BE2C (cell line): ENCODE measurements around the gene LCN12.

Source experiments
- DNase-seq: peaks from one replicate; pipeline ENCODE4 v3.0.0-alpha.2; 2020
- H3K27me3 ChIP-seq: fragments of 250-450 bp; sonication (Bioruptor Pico); 2 replicates; pipeline ENCODE4 v1.5.1; 2020; ENCODE audit warnings: mild to moderate bottlenecking
- H3K36me3 ChIP-seq: fragments of 250-450 bp; sonication (Bioruptor Pico); 2 replicates; pipeline ENCODE4 v1.5.1; 2020; ENCODE audit warnings: mild to moderate bottlenecking
- H3K4me1 ChIP-seq: fragments of 250-450 bp; sonication (Bioruptor Pico); 2 replicates; pipeline ENCODE4 v1.5.1; 2020
- H3K4me3 ChIP-seq: 2 replicates; pipeline ENCODE4 v1.5.1; 2011; ENCODE audit warnings: low read depth, low read length
- H3K9me3 ChIP-seq: fragments of 250-450 bp; sonication (Bioruptor Pico); 2 replicates; pipeline ENCODE4 v1.5.1; 2020
- TF ChIP-seq, protein P1 (sequence below): IDR thresholded peaks from 2 replicates; pipeline ENCODE4 v1.5.1; 2012; ENCODE audit warnings: mild to moderate bottlenecking, low read depth, low read length

LCN12 gene

DNA sequence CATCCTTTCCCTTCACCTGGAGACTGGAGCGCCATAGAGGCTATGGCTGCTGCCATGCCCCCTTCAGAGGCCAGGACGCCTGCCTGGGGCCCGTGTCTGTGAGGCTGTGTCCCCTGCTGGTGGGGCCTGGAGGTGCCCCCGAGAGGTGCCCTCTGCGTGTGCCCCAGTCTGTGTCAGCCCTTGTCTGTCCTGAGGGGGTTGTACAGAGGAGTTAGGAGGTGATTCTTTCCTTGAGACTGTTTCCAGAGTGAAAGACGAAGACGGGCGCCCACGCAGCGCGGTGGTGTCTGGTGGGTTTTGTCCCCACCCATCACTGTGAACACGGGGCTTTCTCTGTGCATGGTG lies 41.2 kb upstream of the LCN12 start:
- no peak overlapping the region for H3K4me3 ChIP-seq
- H3K36me3 ChIP-seq, result peaks cover 64% of the 10 kb centered on the region
- H3K27me3 ChIP-seq, result no peaks in the 10 kb centered on the region

DNA sequence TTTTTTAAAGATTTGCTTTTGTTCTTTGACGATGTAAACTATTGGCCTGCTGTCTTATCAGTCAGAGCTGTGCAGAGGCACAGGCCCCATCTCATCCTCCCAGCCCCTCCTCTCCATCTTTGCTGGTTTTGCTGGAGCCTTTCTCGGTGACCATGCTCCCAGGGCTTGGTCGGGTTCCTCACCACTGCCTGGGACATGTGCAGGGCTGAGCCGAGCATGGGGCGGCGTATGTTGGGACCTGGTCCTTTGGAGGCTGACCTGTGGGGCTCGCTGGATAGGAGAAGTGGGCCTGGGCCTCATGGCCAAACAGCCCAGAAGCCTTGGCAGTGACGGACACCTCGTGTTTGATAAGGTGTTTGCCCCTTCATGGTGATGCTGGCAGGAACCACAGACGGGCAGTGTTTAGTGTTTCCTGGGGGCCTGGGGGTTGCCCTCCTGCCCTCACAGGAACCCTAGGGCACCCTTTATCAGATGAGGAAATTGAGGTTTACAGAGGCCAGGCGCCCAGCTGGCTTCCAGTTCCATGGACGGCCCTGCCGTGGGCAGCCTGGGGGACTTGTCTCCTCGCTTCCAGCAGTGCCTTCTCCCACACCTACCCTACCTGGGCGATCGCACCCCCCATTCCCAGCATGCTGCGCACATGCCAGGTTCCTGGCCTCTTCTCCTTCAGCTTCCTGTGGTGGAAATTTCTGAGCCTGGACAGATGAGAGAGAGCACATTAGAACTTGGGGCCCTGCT lies 38.2 kb upstream of the LCN12 start:
- Histone ChIP-seq H3K27me3 (no peaks in the 10 kb centered on the region), H3K36me3 (peaks cover 55% of the 10 kb centered on the region), H3K4me1 (no peaks in the 10 kb centered on the region), H3K9me3 (no peaks in the 10 kb centered on the region), H3K4me3 (no peak overlapping the region)
- TF ChIP-seq, protein P1, sequence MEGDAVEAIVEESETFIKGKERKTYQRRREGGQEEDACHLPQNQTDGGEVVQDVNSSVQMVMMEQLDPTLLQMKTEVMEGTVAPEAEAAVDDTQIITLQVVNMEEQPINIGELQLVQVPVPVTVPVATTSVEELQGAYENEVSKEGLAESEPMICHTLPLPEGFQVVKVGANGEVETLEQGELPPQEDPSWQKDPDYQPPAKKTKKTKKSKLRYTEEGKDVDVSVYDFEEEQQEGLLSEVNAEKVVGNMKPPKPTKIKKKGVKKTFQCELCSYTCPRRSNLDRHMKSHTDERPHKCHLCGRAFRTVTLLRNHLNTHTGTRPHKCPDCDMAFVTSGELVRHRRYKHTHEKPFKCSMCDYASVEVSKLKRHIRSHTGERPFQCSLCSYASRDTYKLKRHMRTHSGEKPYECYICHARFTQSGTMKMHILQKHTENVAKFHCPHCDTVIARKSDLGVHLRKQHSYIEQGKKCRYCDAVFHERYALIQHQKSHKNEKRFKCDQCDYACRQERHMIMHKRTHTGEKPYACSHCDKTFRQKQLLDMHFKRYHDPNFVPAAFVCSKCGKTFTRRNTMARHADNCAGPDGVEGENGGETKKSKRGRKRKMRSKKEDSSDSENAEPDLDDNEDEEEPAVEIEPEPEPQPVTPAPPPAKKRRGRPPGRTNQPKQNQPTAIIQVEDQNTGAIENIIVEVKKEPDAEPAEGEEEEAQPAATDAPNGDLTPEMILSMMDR, result no peak
- no peak for DNase-seq

More for the DNA sequence above, 41.2 kb upstream of the LCN12 start:
- Histone ChIP-seq H3K4me1 (no peaks in the 10 kb centered on the region), H3K9me3 (no peaks in the 10 kb centered on the region)
- no peak for DNase-seq
- TF ChIP-seq, protein P1, result peak; percentile 21; the same call in 1 of the 2 replicates

DNA sequence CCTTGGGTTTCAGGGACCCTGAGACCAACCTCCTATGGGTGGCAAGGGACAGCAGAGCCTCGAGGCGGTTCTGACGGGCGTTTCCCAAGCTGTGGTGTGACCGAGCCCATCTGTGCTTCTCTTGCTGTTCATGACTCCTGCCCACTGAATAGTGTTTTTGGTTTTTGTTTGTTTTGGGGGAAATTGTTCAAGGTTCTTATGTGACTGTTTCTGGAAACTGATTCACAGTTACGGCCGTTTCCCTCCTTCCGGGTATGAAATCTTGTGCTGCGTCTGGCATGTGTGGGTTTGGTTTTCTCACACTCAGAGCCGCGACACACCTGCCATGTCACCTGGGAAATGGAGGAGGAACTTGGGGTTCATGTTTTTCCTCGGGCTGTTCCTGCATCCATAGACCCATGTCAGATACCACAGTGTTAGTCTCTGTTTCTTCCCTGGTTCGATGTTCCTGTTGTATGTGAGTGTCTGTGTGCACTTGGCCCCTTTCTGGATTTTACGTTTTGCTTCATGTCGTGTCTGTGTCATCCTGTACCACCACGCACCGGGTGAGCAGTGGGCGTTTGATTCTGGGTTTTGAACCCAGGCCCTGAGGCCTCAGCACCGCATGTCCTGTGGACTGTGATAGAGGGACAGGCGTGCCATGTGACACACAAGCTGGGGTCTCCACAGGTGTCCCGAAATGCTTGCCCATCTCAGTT lies 36.3 kb upstream of the LCN12 start:
- peaks cover 56% of the 10 kb centered on the region for H3K36me3 ChIP-seq
- no peaks in the 10 kb centered on the region for H3K27me3 ChIP-seq
- H3K9me3 ChIP-seq, result no peaks in the 10 kb centered on the region
- H3K4me1 ChIP-seq, result no peaks in the 10 kb centered on the region
- no peak for DNase-seq
- TF ChIP-seq, protein P1, result no peak
- H3K4me3 ChIP-seq, result no peak overlapping the region

DNA sequence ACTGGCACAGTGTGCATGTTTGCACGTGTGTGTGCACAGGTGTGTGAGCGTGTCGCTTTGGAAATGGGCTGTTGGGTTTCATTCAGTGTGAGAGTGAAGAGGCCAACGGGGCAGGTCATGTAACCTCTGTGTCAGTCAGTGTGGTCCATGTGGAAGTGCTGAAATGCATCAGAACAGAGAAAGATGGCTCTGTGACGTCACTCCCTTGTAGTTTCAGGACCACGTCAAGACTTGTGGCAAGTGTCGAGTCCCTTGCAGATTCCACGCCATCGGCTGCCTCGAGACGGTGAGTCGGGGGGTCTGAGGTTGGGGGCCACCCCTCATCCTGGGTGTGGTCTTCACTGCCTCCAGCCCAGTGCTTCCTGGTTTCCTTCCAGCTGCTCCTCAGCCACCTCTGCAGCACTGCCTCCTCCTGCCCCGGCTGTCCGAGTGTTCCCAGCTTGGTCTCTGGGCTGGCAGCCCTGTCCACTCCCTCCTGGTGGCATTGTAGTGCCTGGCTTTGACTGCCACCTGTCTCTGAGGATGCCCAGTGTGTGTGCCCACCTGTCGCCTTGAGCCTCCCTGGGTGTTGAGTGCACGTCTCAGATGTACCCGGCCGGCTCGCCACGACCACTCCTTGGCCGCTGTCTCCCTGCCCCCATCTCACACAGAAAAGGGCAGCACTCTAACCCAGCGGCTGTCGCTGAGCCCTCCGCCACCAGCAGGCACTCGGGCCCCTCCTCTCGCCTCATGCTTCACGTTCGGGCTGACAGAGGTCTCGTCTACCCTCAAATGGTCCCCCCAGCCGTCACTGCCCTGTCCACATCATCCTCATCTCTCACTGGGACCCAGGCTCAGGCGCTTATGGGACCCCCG lies 35.5 kb upstream of the LCN12 start:
- no peak overlapping the region for H3K4me3 ChIP-seq
- H3K27me3 ChIP-seq, result no peaks in the 10 kb centered on the region
- TF ChIP-seq, protein P1, result no peak
- no peaks in the 10 kb centered on the region for H3K9me3 ChIP-seq
- peaks cover 60% of the 10 kb centered on the region for H3K36me3 ChIP-seq
- no peaks in the 10 kb centered on the region for H3K4me1 ChIP-seq
- DNase-seq, result no peak

DNA sequence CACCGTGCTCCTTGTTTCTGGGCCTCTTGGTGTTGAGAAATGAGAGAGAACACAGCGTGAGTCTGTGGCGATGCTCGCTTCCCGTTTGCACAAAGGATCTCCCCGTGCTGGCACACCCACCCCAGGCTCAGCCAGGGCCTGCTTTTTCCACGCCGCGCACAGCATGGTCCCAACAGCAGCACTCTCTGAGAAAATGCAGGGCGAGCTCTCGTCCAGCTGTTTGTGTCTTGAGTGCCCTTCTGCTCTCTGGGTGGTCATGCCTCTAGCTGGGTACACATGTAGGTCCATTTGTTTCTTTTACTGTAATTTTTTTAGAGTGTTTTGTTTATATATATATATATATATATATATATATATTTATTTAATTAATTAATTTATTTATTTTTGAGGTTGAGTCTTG lies 34.2 kb upstream of the LCN12 start:
- H3K36me3 ChIP-seq, result peaks cover 57% of the 10 kb centered on the region
- TF ChIP-seq, protein P1, result no peak
- no peak for DNase-seq

More for the DNA sequence above, 34.2 kb upstream of the LCN12 start:
- H3K4me3 ChIP-seq, result no peak overlapping the region
- no peaks in the 10 kb centered on the region for H3K4me1 ChIP-seq
- H3K9me3 ChIP-seq, result no peaks in the 10 kb centered on the region
- no peaks in the 10 kb centered on the region for H3K27me3 ChIP-seq
